Retinal pigment epithelial cell (primary cell): ENCODE data around the gene FAM83D.

Source experiments
- DNase-seq: peaks from one replicate; pipeline ENCODE4 v3.0.0-alpha.2; 2010; ENCODE audit warnings: low read depth
- H3K4me3 ChIP-seq: 2 replicates; pipeline ENCODE4 v1.5.1; 2011; ENCODE audit warnings: mild to moderate bottlenecking, low read length, control low read depth, moderate library complexity
- CTCF ChIP-seq: conservative IDR thresholded peaks from 2 replicates; pipeline ENCODE4 v1.5.1; 2011; ENCODE audit warnings: low read depth, low read length, control low read depth, inconsistent platforms

The FAM83D gene

GRCh38 chr20:38896009-38896594 lies 30.1 kb upstream of the FAM83D start:
- no peak overlapping the region for H3K4me3 ChIP-seq
- TF ChIP-seq CTCF = no peak
- DNase-seq = no peak

- DNase-seq = no peak
- no peak overlapping the region for H3K4me3 ChIP-seq
- TF ChIP-seq CTCF = no peak
Measured at GRCh38 chr20:38897267-38897666, 28.9 kb upstream of the FAM83D start.

GRCh38 chr20:38900606-38901005 lies 25.6 kb upstream of the FAM83D start:
- no peak for TF ChIP-seq CTCF
- no peak overlapping the region for H3K4me3 ChIP-seq
- DNase-seq = no peak

- no peak for DNase-seq
- H3K4me3 ChIP-seq = no peak overlapping the region
- TF ChIP-seq CTCF = no peak
Measured at GRCh38 chr20:38902601-38903000, 23.6 kb upstream of the FAM83D start.

GRCh38 chr20:38903335-38903734 lies 22.9 kb upstream of the FAM83D start:
- no peak for TF ChIP-seq CTCF
- H3K4me3 ChIP-seq = no peak overlapping the region
- no peak for DNase-seq

- no peak overlapping the region for H3K4me3 ChIP-seq
- no peak for TF ChIP-seq CTCF
- no peak for DNase-seq
Measured at GRCh38 chr20:38905375-38905774, 20.8 kb upstream of the FAM83D start.

GRCh38 chr20:38907918-38908677 lies 18.1 kb upstream of the FAM83D start:
- H3K4me3 ChIP-seq = no peak overlapping the region
- DNase-seq = no peak
- TF ChIP-seq CTCF = no peak
